Measurements from ENCODE around the gene FHL1.

The FHL1 gene

DNA sequence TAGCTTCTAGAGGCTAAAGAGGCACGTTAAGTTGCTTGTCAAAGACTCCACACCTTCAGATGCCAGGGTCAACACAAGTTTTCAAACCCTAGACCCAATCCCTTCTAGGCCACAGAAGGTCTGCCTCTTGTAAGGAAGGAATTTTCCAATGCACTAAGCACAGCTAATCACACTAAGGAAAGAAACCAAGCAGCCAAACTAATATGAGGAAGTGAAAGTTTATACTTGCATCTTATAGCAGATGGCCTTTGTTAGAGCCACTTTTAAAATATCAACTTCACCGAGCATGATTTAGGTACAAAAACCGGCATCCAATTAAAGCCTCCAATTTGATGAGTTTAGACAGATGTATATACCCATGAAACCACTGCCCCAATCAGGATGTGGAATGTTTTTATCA, 9.9 kb downstream of the FHL1 start:
- H3K36me3 ChIP-seq (replicated peaks; ENCODE audit: low read depth, low read length), result no peaks in the 10 kb centered on the region
- H3K27ac ChIP-seq (ENCODE audit: low read length), result no peak overlapping the region
- H3K4me2 ChIP-seq (ENCODE audit: low read length), result peak overlapping the region; percentile 42
- H3K9me3 ChIP-seq (ENCODE audit: insufficient read depth, low read length), result no peaks in the 10 kb centered on the region
- no peak overlapping the region for H3K9ac ChIP-seq (ENCODE audit: low read length)
- TF ChIP-seq EZH2phosphoT487 (IDR thresholded peaks at IDR 0.05; ENCODE audit: low read depth), result no peak
- TF ChIP-seq, protein P1, sequence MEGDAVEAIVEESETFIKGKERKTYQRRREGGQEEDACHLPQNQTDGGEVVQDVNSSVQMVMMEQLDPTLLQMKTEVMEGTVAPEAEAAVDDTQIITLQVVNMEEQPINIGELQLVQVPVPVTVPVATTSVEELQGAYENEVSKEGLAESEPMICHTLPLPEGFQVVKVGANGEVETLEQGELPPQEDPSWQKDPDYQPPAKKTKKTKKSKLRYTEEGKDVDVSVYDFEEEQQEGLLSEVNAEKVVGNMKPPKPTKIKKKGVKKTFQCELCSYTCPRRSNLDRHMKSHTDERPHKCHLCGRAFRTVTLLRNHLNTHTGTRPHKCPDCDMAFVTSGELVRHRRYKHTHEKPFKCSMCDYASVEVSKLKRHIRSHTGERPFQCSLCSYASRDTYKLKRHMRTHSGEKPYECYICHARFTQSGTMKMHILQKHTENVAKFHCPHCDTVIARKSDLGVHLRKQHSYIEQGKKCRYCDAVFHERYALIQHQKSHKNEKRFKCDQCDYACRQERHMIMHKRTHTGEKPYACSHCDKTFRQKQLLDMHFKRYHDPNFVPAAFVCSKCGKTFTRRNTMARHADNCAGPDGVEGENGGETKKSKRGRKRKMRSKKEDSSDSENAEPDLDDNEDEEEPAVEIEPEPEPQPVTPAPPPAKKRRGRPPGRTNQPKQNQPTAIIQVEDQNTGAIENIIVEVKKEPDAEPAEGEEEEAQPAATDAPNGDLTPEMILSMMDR (IDR thresholded peaks at IDR 0.05; ENCODE audit: low read depth, low read length), result no peak
- H4K20me1 ChIP-seq (ENCODE audit: insufficient read depth, low read length), result no peaks in the 10 kb centered on the region
- H2AFZ ChIP-seq (ENCODE audit: low read depth, low read length), result no peak overlapping the region
- H3K27me3 ChIP-seq (ENCODE audit: low read depth, low read length), result no peaks in the 10 kb centered on the region
- H3K4me3 ChIP-seq (ENCODE audit: low read length), result no peak overlapping the region
- no peaks in the 10 kb centered on the region for H3K79me2 ChIP-seq (ENCODE audit: low read length)
- H3K4me1 ChIP-seq (ENCODE audit: low read length), result peaks cover 10% of the 10 kb centered on the region

DNA sequence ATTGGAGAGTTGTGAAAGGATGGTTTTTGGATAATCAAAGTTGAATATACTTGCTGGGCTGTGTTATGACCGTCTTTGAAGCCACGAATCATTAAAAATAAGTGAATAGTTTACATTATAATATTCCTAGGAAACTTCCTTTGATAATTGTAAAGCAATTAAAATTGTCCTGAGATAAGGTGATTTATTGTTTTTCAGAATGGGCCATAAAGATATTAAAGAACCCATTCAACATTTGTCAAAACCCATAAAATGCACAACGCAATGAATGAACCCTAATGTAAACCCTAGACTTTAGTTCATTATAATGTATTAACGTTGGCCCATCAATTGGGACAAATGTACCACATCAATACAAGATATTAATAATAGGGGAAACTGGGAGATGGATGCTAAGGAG, 11.4 kb downstream of the FHL1 start:
- no peaks in the 10 kb centered on the region for H3K79me2 ChIP-seq (ENCODE audit: low read length)
- peaks cover 10% of the 10 kb centered on the region for H3K4me1 ChIP-seq (ENCODE audit: low read length)
- H3K27me3 ChIP-seq (ENCODE audit: low read depth, low read length), result no peaks in the 10 kb centered on the region
- no peak overlapping the region for H3K27ac ChIP-seq (ENCODE audit: low read length)
- H3K9ac ChIP-seq (ENCODE audit: low read length), result no peak overlapping the region
- H2AFZ ChIP-seq (ENCODE audit: low read depth, low read length), result no peak overlapping the region
- no peaks in the 10 kb centered on the region for H4K20me1 ChIP-seq (ENCODE audit: insufficient read depth, low read length)
- H3K9me3 ChIP-seq (ENCODE audit: insufficient read depth, low read length), result no peaks in the 10 kb centered on the region
- no peak overlapping the region for H3K4me2 ChIP-seq (ENCODE audit: low read length)
- H3K4me3 ChIP-seq (ENCODE audit: low read length), result no peak overlapping the region
- H3K36me3 ChIP-seq (replicated peaks; ENCODE audit: low read depth, low read length), result no peaks in the 10 kb centered on the region
- TF ChIP-seq EZH2phosphoT487 (IDR thresholded peaks at IDR 0.05; ENCODE audit: low read depth), result no peak
- TF ChIP-seq, protein P1 (IDR thresholded peaks at IDR 0.05; ENCODE audit: low read depth, low read length), result no peak

- Histone ChIP-seq H3K4me3 (ENCODE audit: low read length) (no peak overlapping the region), H3K27ac (ENCODE audit: low read length) (no peak overlapping the region), H3K4me1 (ENCODE audit: low read length) (peaks cover 10% of the 10 kb centered on the region), H3K36me3 (replicated peaks; ENCODE audit: low read depth, low read length) (no peaks in the 10 kb centered on the region), H2AFZ (ENCODE audit: low read depth, low read length) (no peak overlapping the region), H3K4me2 (ENCODE audit: low read length) (no peak overlapping the region), H3K27me3 (ENCODE audit: low read depth, low read length) (no peaks in the 10 kb centered on the region), H3K79me2 (ENCODE audit: low read length) (no peaks in the 10 kb centered on the region), H4K20me1 (ENCODE audit: insufficient read depth, low read length) (no peaks in the 10 kb centered on the region), H3K9me3 (ENCODE audit: insufficient read depth, low read length) (no peaks in the 10 kb centered on the region), H3K9ac (ENCODE audit: low read length) (no peak overlapping the region)
- no peak for TF ChIP-seq EZH2phosphoT487 (IDR thresholded peaks at IDR 0.05; ENCODE audit: low read depth)
- TF ChIP-seq, protein P1 (IDR thresholded peaks at IDR 0.05; ENCODE audit: low read depth, low read length), result no peak
Measured at GRCh38 chrX:136159611-136160025, 12.3 kb downstream of the FHL1 start.

- no peaks in the 10 kb centered on the region for H3K9me3 ChIP-seq (ENCODE audit: insufficient read depth, low read length)
Measured at GRCh38 chrX:136162827-136163570, 15.7 kb downstream of the FHL1 start.

More at GRCh38 chrX:136162827-136163570, 15.7 kb downstream of the FHL1 start:
- Histone ChIP-seq H3K27me3 (ENCODE audit: low read depth, low read length) (no peaks in the 10 kb centered on the region), H3K9ac (ENCODE audit: low read length) (no peak overlapping the region), H2AFZ (ENCODE audit: low read depth, low read length) (no peak overlapping the region), H3K27ac (ENCODE audit: low read length) (no peak overlapping the region), H4K20me1 (ENCODE audit: insufficient read depth, low read length) (no peaks in the 10 kb centered on the region), H3K36me3 (replicated peaks; ENCODE audit: low read depth, low read length) (no peaks in the 10 kb centered on the region), H3K79me2 (ENCODE audit: low read length) (no peaks in the 10 kb centered on the region), H3K4me1 (ENCODE audit: low read length) (no peaks in the 10 kb centered on the region), H3K4me2 (ENCODE audit: low read length) (no peak overlapping the region), H3K4me3 (ENCODE audit: low read length) (no peak overlapping the region)
- TF ChIP-seq, protein P1 (IDR thresholded peaks at IDR 0.05; ENCODE audit: low read depth, low read length), result peak; percentile 62
- TF ChIP-seq EZH2phosphoT487 (IDR thresholded peaks at IDR 0.05; ENCODE audit: low read depth), result no peak
